Endothelial cell of umbilical vein (primary cell): ENCODE measurements around the gene IL36RN. TPM values are rescaled to one million over a fixed set of nuclear protein-coding genes. Genes with fewer than 3 reads are reported as not detected.

Experiments used
- BruUV-seq: library from RNA; stranded (reverse); fragments of 400-500 nt; replicated peaks from 2 replicates; lab custom pipeline; 2021; lab: Mats Ljungman, UMichigan
- CTCF ChIA-PET: fragments of 300-600, 350-600 bp; sonication (Branson Sonifier 250); formaldehyde crosslinking; loops from one replicate; lab custom pipeline; 2021; ENCODE audit warnings: antibody characterized with exemption, inconsistent platforms; lab: Charles Lee
- POLR2A ChIA-PET: fragments of 300-600, 350-600 bp; sonication (Branson Sonifier 250); formaldehyde crosslinking; loops from one replicate; lab custom pipeline; 2021; ENCODE audit warnings: antibody characterized with exemption, inconsistent platforms; lab: Charles Lee
- DNase-seq: peaks from one replicate; pipeline ENCODE4 v3.0.0-alpha.2; 2011; ENCODE audit warnings: low read depth, low spot score
- FAIRE-seq: peaks from 2 replicates; lab custom pipeline; 2011; peaks lifted over from hg19 to GRCh38; lab: Jason Lieb, UNC
- H2AFZ ChIP-seq: 2 replicates; pipeline ENCODE4 v1.6.0; 2012; ENCODE audit warnings: low read depth, low read length, control low read depth, inconsistent platforms
- H3K27ac ChIP-seq: 2 replicates; pipeline ENCODE4 v1.5.1; 2011; ENCODE audit warnings: low read depth, mild to moderate bottlenecking, control low read depth, low read length, moderate library complexity; ENCODE audit not compliant: insufficient read depth
- H3K27me3 ChIP-seq, 2 experiments: 2 replicates each; pipeline versions ENCODE4 v1.6.0 to v1.6.1; 2011; ENCODE audit warnings: low read length in 2 of 2, mixed read lengths in 1 of 2; ENCODE audit not compliant: control insufficient read depth in 2 of 2, insufficient read depth in 2 of 2
- H3K36me3 ChIP-seq, 2 experiments: 2 replicates in 1 of 2; 3 replicates in 1 of 2; pipeline ENCODE4 v1.5.1; 2011; ENCODE audit warnings: low read length in 2 of 2, mild to moderate bottlenecking in 1 of 2, moderate library complexity in 1 of 2; ENCODE audit not compliant: control insufficient read depth in 2 of 2, insufficient read depth in 2 of 2; ENCODE audit errors: extremely low read depth in 1 of 2
- H3K4me1 ChIP-seq: 3 replicates; pipeline ENCODE4 v1.5.1; 2011; ENCODE audit warnings: mild to moderate bottlenecking, low read length; ENCODE audit not compliant: control insufficient read depth, insufficient read depth; ENCODE audit errors: extremely low read depth
- H3K4me2 ChIP-seq: 2 replicates; pipeline ENCODE4 v1.6.1; 2011; ENCODE audit warnings: low read length, control low read depth, mixed read lengths; ENCODE audit not compliant: insufficient read depth
- H3K4me3 ChIP-seq, 3 experiments: fragments of 200-600 bp in 1 of 3; sonication (generic), shearing (Covaris generic) in 1 of 3; replicated peaks in 1 of 3; 2 replicates each; pipeline ENCODE4 v1.5.1; 2011 to 2016; ENCODE audit warnings: control low read depth in 3 of 3, low read length in 3 of 3, mild to moderate bottlenecking in 2 of 3, inconsistent platforms in 1 of 3, low read depth in 1 of 3, moderate library complexity in 1 of 3; ENCODE audit not compliant: insufficient read depth in 1 of 3
- H3K79me2 ChIP-seq: 2 replicates; pipeline ENCODE4 v1.6.0; 2012; ENCODE audit warnings: low read length, inconsistent platforms; ENCODE audit not compliant: control insufficient read depth, insufficient read depth
- H3K9ac ChIP-seq: replicated peaks from 2 replicates; pipeline ENCODE3; 2011; ENCODE audit warnings: low read length, control low read depth; ENCODE audit not compliant: insufficient read depth; ENCODE audit errors: extremely low read depth
- H3K9me1 ChIP-seq: replicated peaks from 3 replicates; pipeline ENCODE4 v1.6.0; 2011; ENCODE audit warnings: mild to moderate bottlenecking, low read length; ENCODE audit not compliant: control insufficient read depth, insufficient read depth; ENCODE audit errors: extremely low read depth
- H3K9me3 ChIP-seq: replicated peaks from 2 replicates; pipeline ENCODE4 v1.5.1; 2012; ENCODE audit warnings: low read length, inconsistent platforms; ENCODE audit not compliant: control insufficient read depth, insufficient read depth
- H4K20me1 ChIP-seq: replicated peaks from 2 replicates; pipeline ENCODE3; 2011; ENCODE audit warnings: mild to moderate bottlenecking, low read length; ENCODE audit not compliant: control insufficient read depth, insufficient read depth; ENCODE audit errors: extremely low read depth
- GATA2 ChIP-seq: IDR thresholded peaks from 2 replicates; pipeline ENCODE4 v1.7.0; 2011; ENCODE audit warnings: low read depth, mild to moderate bottlenecking, moderate library complexity, mixed read lengths, low read length; ENCODE audit not compliant: insufficient read length, insufficient read depth
- JUN ChIP-seq: IDR thresholded peaks from 2 replicates; pipeline ENCODE4 v1.6.1; 2011; ENCODE audit warnings: borderline replicate concordance, low read depth; ENCODE audit not compliant: insufficient read length, insufficient read depth
- MYC ChIP-seq: IDR thresholded peaks from one replicate; pipeline ENCODE4 v1.6.1; 2011; ENCODE audit warnings: mild to moderate bottlenecking, low read depth, low read length
- POLR2A ChIP-seq: IDR thresholded peaks from 2 replicates; pipeline ENCODE4 v1.6.1; 2012; ENCODE audit warnings: low read depth, mild to moderate bottlenecking, control low read depth, low read length
- POLR2AphosphoS5 ChIP-seq: IDR thresholded peaks from 2 replicates; pipeline ENCODE4 v1.6.1; 2012; ENCODE audit warnings: low read depth, mild to moderate bottlenecking, control low read depth, low read length, moderate library complexity; ENCODE audit not compliant: insufficient read depth
- dilution Hi-C: fragments of 300-500 bp; cut with MboI; formaldehyde crosslinking; loops from one replicate; pipeline ENCODE4 v1.15.0; 2019; ENCODE audit warnings: low sequenced_read_pairs; ENCODE audit not compliant: extremely low pct_ligation_motif_present
- intact Hi-C: fragments of 100-400 bp; cut with micrococcal nuclease; formaldehyde crosslinking; loops from one replicate; pipeline ENCODE4 v1.10.0; 2022
- polyA plus RNA-seq, 4 experiments: library from polyadenylated mRNA; depleted of rRNA in 3 of 4; stranded (reverse) in 3 of 4; unstranded in 1 of 4; fragments of >200 nt; gene quantifications; 2 replicates each; pipeline versions ENCODE4 v1.2.1 to v1.2.3, GENCODE V29; 2011 to 2012; ENCODE audit warnings: missing spikeins in 1 of 4
- total RNA-seq: library from RNA; stranded (reverse); gene quantifications from 2 replicates; pipeline ENCODE4 v1.2.3, GENCODE V29; 2021
- TF ChIP-seq, protein P1 (sequence below), 2 donors: IDR thresholded peaks; 1 replicate in 1 of 2; 2 replicates in 1 of 2; pipeline ENCODE4 v1.5.1; 2011; ENCODE audit warnings: low read length in 2 of 2, mild to moderate bottlenecking in 2 of 2, moderate library complexity in 2 of 2, control low read depth in 1 of 2, inconsistent platforms in 1 of 2, low read depth in 1 of 2; ENCODE audit not compliant: insufficient read depth in 1 of 2; ENCODE audit errors: extremely low read depth in 1 of 2

IL36RN gene
- total and polyA plus RNA-seq, 2 donors (not counting 3 experiments of a cell fraction or from before 2014, with no cell fraction given): not detected

DNA sequence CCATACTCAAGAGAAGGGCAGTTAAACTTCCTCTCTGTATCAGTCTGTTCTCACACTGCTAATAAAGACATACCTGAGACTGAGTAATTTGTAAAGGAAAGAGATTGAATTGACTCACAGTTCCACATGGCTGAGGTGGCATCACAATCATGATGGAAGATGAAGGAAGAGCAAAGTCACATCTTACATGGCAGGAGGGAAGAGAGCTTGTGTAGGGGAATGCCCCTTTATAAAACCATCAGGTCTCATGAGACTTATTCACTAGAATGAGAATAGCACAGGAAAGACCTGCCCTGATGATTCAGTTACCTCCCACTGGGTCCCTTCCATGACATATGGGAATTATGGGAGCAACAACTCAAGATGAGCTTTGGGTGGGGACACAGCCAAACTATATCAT, 4.9 kb upstream of the IL36RN start:
- no peak for DNase-seq
- BruUV-seq: no TSS peak
- intact Hi-C loops (no loop called here), dilution Hi-C loops (no loop called here)
- H3K9me1 ChIP-seq: no peaks in the 10 kb centered on the region
- H3K79me2 ChIP-seq: no peaks in the 10 kb centered on the region
- TF ChIP-seq JUN (no peak), GATA2 (no peak), MYC (no peak), POLR2AphosphoS5 (no peak)
- TF ChIP-seq, protein P1, sequence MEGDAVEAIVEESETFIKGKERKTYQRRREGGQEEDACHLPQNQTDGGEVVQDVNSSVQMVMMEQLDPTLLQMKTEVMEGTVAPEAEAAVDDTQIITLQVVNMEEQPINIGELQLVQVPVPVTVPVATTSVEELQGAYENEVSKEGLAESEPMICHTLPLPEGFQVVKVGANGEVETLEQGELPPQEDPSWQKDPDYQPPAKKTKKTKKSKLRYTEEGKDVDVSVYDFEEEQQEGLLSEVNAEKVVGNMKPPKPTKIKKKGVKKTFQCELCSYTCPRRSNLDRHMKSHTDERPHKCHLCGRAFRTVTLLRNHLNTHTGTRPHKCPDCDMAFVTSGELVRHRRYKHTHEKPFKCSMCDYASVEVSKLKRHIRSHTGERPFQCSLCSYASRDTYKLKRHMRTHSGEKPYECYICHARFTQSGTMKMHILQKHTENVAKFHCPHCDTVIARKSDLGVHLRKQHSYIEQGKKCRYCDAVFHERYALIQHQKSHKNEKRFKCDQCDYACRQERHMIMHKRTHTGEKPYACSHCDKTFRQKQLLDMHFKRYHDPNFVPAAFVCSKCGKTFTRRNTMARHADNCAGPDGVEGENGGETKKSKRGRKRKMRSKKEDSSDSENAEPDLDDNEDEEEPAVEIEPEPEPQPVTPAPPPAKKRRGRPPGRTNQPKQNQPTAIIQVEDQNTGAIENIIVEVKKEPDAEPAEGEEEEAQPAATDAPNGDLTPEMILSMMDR (IDR thresholded peaks at IDR 0.05; ENCODE audit: extremely low read depth in 1 of 2, insufficient read depth in 1 of 2, low read depth in 1 of 2, low read length in 2 of 2): no peak
- no peaks in the 10 kb centered on the region for H3K9me3 ChIP-seq
- no peak overlapping the region for H2AFZ ChIP-seq
- H3K27ac ChIP-seq: no peak overlapping the region
- no peak overlapping the region for H3K9ac ChIP-seq
- no peaks in the 10 kb centered on the region for H3K36me3 ChIP-seq
- no peak for FAIRE-seq
- CTCF ChIA-PET: no interaction called here
- POLR2A ChIA-PET: no interaction called here
- H3K4me2 ChIP-seq: no peak overlapping the region
- no peak overlapping the region for H3K4me3 ChIP-seq
- no peaks in the 10 kb centered on the region for H4K20me1 ChIP-seq
- H3K27me3 ChIP-seq: no peaks in the 10 kb centered on the region
- no peaks in the 10 kb centered on the region for H3K4me1 ChIP-seq

DNA sequence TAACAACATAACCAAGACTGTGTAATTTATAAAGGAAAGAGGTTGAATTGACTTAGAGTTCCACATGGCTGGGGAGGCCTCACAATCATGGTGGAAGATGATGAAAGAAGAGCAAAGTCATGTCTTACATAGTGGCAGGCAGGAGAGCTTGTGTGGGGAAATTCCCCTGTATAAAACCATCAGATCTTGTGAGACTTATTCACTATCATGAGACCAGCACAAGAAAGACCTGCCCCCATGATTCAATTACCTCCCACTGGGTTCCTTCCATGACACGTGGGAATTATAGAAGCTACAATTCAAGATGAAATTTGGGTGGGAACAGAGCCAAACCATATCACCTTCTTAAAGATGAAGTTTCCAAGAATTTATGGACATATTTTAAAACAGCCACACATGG, 2.5 kb upstream of the IL36RN start:
- Histone ChIP-seq H3K27me3 (no peaks in the 10 kb centered on the region), H3K4me2 (no peak overlapping the region), H3K36me3 (no peaks in the 10 kb centered on the region), H4K20me1 (no peaks in the 10 kb centered on the region), H2AFZ (no peak overlapping the region), H3K9me1 (no peaks in the 10 kb centered on the region), H3K9ac (no peak overlapping the region), H3K9me3 (no peaks in the 10 kb centered on the region), H3K27ac (no peak overlapping the region), H3K4me3 (no peak overlapping the region), H3K4me1 (no peaks in the 10 kb centered on the region), H3K79me2 (no peaks in the 10 kb centered on the region)
- no TSS peak for BruUV-seq
- ChIA-PET CTCF (no interaction called here), POLR2A (no interaction called here)
- intact Hi-C loops: no loop called here
- TF ChIP-seq POLR2A (no peak), MYC (no peak), POLR2AphosphoS5 (no peak)
- DNase-seq: no peak
- dilution Hi-C loops: no loop called here
- FAIRE-seq: no peak
